HG02938 (cell line): ENCODE measurements around the gene TMEM63B.
"Not testable (repeated sequence)": the region's sequence is repeated elsewhere in the genome, so short reads cannot be mapped to it uniquely, and the experiment has no call there.

Experiments
- ATAC-seq: cut with Tn5 transposase; IDR thresholded peaks from one replicate; pipeline ENCODE4 v1.9.1; 2021; ENCODE audit warnings: mild to moderate bottlenecking, moderate library complexity; ENCODE audit not compliant: unreplicated experiment

The TMEM63B gene

GRCh38 chr6:44127186-44128019 is at the start of gene TMEM63B, which contains the start of gene MRPL14:
TMEM63B (plus strand) TSS chr6:44127554; CDS start chr6:44134585, 7,031 bp downstream.
MRPL14 (minus strand) TSS chr6:44127452; CDS start chr6:44116611, 10,841 bp downstream.
- no peak for ATAC-seq

- no peak for ATAC-seq
Observed at GRCh38 chr6:44078219-44078826, 49.0 kb upstream of the TMEM63B start.

- ATAC-seq: no peak
Observed at GRCh38 chr6:44078827-44079671, 48.3 kb upstream of the TMEM63B start.

DNA sequence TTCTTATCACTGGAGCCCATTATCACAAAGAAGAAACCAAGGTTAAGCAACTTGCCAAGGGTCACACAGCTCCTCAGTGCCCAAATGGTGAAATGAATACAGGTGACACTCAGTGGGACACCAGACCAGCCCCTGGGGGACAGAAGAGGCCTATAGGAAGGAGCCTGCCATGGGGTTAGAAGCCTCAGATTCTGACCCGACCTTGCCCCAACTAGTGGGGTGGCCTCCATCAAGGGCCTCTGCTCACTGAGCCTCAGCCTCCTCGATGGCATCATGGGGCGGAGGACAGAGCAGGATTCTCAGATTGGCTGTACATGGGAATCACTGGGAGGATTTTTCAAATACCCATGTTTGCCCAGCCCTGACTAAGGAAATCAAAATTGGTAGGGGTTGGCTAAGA is 47.7 kb upstream of the TMEM63B start:
- no peak for ATAC-seq

DNA sequence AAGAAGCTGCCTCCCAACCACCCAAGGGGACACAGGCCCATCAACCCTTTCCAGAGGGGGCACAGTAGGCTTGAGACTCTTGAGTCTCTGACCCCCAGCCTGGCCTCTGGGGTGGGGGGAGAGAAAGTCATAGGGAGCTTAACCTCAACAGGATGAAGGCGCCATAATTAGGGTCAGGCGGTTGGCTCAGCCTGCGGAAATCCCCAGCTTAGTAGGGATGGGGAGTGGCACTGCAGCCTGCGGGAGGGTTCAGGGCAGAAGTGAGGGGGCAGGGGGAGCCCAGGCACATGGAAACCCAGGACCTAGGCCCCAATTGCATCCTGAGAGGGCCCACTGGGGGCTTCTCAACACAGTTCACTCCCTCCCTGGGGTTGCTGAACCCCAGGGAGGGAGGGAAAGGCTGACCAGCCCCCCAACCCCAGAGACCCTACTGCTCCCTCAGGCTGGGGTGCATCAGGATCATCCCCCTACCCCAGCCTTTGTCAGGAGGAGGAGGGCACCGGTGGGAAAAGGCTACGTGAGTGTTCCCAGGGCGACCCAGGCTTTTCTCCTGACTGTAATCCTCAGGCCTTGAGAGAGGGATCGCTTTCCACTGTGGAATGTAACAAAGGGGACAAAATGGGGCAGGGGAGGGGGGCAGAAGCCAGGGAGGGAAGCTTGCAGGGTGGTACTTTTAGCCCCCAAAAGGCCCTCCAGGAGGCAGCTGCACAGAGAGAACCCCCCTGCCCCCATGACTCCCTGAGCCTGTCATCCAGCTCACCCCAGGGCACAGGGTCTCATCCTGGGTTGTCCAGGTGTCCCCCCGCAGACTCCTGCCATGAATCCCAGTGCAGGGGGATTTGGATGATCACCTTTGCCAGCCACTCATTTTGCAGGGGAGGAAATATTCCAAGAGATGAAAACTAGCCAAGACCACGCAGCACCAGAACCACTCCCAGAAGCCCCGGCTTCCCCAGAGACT is 46.5 kb upstream of the TMEM63B start:
- no peak for ATAC-seq

DNA sequence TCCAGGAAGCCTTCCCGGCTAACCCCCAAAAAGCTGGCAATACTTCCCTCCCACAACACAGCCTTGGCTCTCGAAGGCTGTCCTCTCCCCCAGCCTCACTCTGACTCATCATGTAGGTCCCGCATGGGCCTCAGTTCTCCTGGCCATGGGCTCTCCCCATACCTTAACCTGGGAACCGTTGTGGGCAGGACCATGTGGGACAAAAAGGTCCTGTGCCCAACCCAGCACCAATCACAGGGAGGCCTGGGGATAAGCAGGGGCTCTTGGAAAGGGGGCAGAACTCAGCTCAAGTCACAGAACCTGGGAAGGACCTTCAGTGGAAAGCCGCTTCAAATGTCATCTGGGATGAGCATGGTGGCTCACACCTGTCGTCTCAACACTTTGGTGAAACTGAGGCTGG is 45.6 kb upstream of the TMEM63B start:
- no peak for ATAC-seq

- no peak for ATAC-seq
Observed at GRCh38 chr6:44082872-44083321, 44.5 kb upstream of the TMEM63B start.

- no peak for ATAC-seq
Observed at GRCh38 chr6:44084231-44085014, 42.9 kb upstream of the TMEM63B start.

DNA sequence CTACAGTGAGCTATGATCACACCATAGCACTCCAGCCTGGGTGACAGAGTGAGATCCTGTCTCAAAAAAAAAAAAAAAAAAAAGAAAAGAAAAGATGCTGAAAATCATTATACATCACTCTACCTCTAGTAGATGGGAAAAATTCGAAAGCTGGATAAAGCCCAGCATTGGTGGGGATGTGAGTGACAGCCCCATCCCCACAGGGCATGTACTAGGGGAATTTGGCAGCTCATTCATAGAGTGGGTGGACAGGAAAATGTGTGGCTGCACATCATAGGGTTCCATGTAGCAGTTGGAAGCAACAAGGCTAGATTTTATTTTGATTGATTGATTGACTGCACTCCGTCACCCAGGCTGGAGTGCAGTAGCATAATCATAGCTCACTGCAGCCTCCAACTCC is 42.1 kb upstream of the TMEM63B start:
- no peak for ATAC-seq

- ATAC-seq: no peak
Observed at GRCh38 chr6:44086931-44087574, 40.3 kb upstream of the TMEM63B start.

DNA sequence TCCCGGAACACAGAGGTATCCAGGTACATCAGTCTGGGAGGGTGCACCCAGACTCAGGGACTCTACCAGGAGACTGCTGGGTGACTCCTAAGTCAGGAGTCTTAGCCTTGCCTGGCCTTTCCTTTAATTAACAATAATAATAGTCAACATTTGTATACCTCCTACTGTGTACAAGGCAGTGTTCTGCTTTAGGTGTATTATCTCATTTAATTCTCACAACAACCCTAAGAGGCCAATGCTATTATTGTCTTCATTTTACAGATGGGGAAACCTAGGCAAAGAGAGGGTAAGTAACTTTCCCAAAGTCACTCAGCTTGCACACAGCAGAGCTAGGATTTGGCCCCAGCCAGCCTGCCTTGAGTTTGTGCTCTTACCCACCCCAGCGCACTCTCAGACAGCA is 39.7 kb upstream of the TMEM63B start:
- ATAC-seq: no peak

GRCh38 chr6:44088827-44089590 is 38.3 kb upstream of the TMEM63B start:
- ATAC-seq: no peak

DNA sequence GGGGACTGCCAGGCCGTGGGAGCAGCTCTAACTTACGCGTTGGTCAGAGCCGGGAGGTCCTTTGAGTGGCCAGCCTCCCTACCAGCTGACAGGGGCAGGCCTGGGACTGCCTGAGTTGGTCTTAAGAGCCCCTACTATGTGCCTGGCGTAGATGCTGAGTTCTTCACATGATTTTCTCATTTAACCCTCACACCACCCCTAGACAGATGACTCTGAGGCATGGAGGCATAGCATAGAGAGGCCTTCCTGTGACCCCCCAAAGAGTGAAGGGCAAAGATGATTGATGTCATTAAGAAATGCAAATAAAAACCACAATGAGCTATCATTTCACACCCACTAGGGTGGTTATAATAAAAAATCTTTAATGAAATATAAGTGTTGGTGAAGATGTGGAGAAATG is 36.9 kb upstream of the TMEM63B start:
- no peak for ATAC-seq

DNA sequence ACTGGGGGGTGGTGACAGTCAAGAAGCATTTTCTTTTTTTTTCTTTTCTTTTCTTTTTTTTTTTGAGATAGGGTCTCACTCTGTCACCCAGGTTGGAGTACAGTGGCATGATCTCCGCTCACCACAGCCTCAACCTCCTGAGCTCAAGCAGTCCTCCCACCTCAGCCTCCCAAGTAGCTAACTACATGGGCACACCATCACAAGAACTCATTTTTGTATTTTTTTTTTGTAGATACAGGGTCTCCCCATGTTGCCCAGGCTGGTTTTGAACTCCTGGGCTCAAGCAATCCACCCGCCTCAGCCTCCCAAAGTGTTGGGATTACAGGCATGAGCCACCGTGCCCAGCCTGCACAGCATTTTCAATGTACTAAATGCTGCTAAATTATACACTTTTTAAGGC is 36.0 kb upstream of the TMEM63B start:
- not testable (repeated sequence) for ATAC-seq

- ATAC-seq: no peak
Observed at GRCh38 chr6:44091981-44092884, 35.1 kb upstream of the TMEM63B start.

DNA sequence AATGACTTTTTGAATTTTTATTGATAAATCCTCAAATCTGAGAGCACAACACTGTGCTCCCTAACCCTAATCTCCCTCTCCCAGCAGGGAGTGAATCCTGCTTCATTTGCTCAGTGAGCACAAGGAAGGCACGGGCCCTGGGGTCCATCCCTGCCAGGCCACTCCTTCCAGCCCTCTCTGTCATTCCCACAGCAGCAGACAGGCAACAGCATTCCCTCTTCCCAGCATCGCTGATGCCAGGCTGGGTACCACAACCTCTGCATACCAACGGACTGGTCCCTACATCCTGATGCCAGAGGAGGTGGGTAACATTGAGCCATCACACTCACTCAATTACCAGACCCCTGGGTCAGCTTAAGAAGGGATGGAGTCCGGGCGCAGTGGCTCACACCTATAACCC is 34.3 kb upstream of the TMEM63B start:
- ATAC-seq: no peak

DNA sequence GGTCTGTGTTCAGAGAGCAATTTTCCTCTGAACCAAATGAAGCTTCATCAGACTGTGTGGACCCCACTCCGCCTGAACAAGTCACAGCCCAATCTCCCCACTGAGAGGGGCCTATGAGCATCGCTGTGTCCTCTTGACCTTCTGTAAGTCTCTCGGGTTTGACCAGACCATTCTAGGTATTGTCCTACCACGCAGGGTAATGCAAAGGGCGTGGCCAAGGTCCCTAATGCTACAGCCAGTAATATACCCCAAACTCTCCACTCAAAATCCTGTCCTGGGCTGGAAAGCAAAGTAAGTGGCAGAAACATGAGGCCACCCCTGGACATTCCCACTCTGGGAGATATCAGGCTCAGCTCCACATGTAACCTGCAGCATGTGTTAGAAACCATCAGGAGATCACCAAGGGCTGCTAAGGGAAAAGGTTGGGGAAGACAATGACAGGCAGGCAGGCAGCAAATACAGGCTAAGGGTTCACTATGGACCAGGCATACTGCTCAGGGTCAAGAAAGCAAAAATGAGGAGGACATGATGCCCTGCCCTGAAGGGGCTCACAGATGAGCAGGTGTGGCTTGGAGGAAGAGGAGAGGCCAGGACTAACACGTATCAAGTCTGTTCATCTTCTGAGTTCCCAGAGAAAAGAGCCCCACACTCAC is 33.5 kb upstream of the TMEM63B start:
- ATAC-seq: no peak
